Stimulated activated CD4-positive, alpha-beta T cell treated with anti-CD3 and anti-CD28 coated beads, Interleukin-4, amount 100 ng/mL, for 24 hours (primary cell): ENCODE measurements around the gene SPAG16.

Source experiments
- DNase-seq: peaks from one replicate; pipeline ENCODE4 v3.0.0-alpha.2; 2020

The SPAG16 gene

GRCh38 chr2:214436470-214436869 is 1152.2 kb downstream of the SPAG16 start:
- no peak for DNase-seq

- DNase-seq = no peak
Measured at GRCh38 chr2:214450118-214450894, 1166.0 kb downstream of the SPAG16 start.

DNA sequence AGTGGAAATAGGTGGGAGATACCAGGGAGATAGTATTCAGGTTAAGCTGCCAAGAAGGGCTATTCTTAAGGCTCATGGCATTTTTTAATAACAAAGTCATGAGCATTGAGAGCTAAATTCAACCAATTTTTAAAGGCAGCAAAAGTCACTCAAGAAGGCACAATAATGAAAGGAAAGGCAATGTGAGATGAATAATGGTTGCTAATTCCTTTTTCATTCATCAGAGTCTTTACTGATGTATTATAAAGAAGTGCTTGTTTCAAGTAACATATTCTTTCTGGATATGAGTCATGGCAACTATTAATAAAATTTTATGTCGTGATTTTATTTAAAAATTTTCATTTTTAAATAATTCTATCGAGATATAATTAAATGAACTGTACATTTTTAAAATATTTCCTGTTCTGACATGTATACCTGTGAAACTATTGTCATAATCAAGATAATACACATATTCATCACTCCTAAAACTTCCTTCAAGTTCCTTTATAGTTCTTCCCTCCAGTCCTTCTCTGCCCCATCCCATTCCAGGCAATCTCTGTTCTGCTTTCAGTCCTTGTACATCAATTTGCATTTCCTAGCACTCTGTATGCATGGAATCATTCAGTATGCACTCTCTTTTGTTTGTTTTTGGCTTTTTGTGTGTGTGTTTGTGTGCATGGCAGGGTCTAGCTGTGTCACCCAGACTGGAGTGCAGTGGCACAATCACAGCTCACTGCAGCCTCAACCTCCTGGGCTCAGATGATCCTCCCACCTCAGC is 1167.4 kb downstream of the SPAG16 start:
- no peak for DNase-seq
